Naive B cell (primary cell): Measurements from ENCODE around the gene RBM39. TPM values are rescaled to one million over a fixed set of nuclear protein-coding genes. Genes with fewer than 3 reads are reported as not detected.
"Not testable (repeated sequence)": the region's sequence is repeated elsewhere in the genome, so short reads cannot be mapped to it uniquely, and the experiment has no call there.

Experiments
- ATAC-seq, 2 donors: fragments of 150-1000 bp; cut with Tn5 transposase; 2 replicates each; pipeline ENCODE4 v1.10.0; 2021; ENCODE audit warnings: low read depth in 2 of 2, mild to moderate bottlenecking in 2 of 2, moderate library complexity in 2 of 2
- DNase-seq: peaks from one replicate; pipeline ENCODE4 v3.0.0; 2022
- H3K27ac Mint-ChIP-seq, 6 donors: one replicate each; pipeline ENCODE4 v1.8.0; 2020 to 2022; ENCODE audit warnings: mild to moderate bottlenecking in 6 of 6, mixed read lengths in 6 of 6, moderate library complexity in 5 of 6, inconsistent platforms in 2 of 6
- H3K27me3 Mint-ChIP-seq, 3 donors: one replicate each; pipeline ENCODE4 v1.8.0; 2021 to 2022; ENCODE audit warnings: mixed read lengths in 3 of 3, mild to moderate bottlenecking in 1 of 3
- H3K36me3 Mint-ChIP-seq, 2 donors: one replicate each; pipeline ENCODE4 v1.8.0; 2020 to 2022; ENCODE audit warnings: mixed read lengths in 2 of 2, inconsistent platforms in 1 of 2, mild to moderate bottlenecking in 1 of 2
- H3K4me1 Mint-ChIP-seq, 3 donors: one replicate each; pipeline ENCODE4 v1.8.0; 2020 to 2022; ENCODE audit warnings: mixed read lengths in 3 of 3, inconsistent platforms in 1 of 3, mild to moderate bottlenecking in 1 of 3, moderate library complexity in 1 of 3
- H3K4me3 Mint-ChIP-seq, 8 donors: one replicate each; pipeline ENCODE4 v1.8.0; 2020 to 2022; ENCODE audit warnings: mild to moderate bottlenecking in 8 of 8, mixed read lengths in 8 of 8, moderate library complexity in 8 of 8, inconsistent platforms in 2 of 8
- H3K9me3 Mint-ChIP-seq, 7 donors: one replicate each; pipeline ENCODE4 v1.8.0; 2020 to 2022; ENCODE audit warnings: mixed read lengths in 7 of 7, mild to moderate bottlenecking in 5 of 7, inconsistent platforms in 2 of 7, moderate library complexity in 1 of 7
- polyA plus RNA-seq, 6 donors: library from polyadenylated mRNA; unstranded; fragments of 300-500 nt; fragmentation: Illumina TruSeq; gene quantifications; one replicate each; pipeline ENCODE4 v1.2.3, GENCODE V29; 2021; ENCODE audit warnings: low read depth in 6 of 6

RBM39 gene
- polyA plus RNA-seq, 6 donors from 2014 or later = 85.4 to 213 (median 173) TPM

- Mint-ChIP-seq H3K9me3 (peaks cover 0 to 3% (median 0%) of the 10 kb centered on the region in 7 donors), H3K4me3 (peak overlapping the region; percentile 68 to 94 (median 87)), H3K36me3 (no peaks in the 10 kb centered on the region), H3K4me1 (peaks cover 44 to 66% (median 53%) of the 10 kb centered on the region in 3 donors), H3K27ac (peak overlapping the region; percentile 99 to 100 (median 100)), H3K27me3 (no peaks in the 10 kb centered on the region)
- ATAC-seq (no peak), DNase-seq (no peak)
These were observed 26.9 kb upstream of the RBM39 start for GRCh38 chr20:35768731-35769664.

GRCh38 chr20:35767683-35768481 is 25.8 kb upstream of the RBM39 start:
- Mint-ChIP-seq H3K4me3 (peak overlapping the region; percentile 68 to 94 (median 90)), H3K36me3 (no peaks in the 10 kb centered on the region), H3K4me1 (peaks cover 33 to 55% (median 41%) of the 10 kb centered on the region in 3 donors), H3K27ac (peak overlapping the region; percentile 99 to 100 (median 100)), H3K27me3 (no peaks in the 10 kb centered on the region), H3K9me3 (peaks cover 0 to 3% (median 0%) of the 10 kb centered on the region in 7 donors)
- peak; percentile 43 to 49 for ATAC-seq
- peak; percentile 80 for DNase-seq

GRCh38 chr20:35766843-35767242 is 24.8 kb upstream of the RBM39 start:
- Mint-ChIP-seq H3K36me3 (no peaks in the 10 kb centered on the region), H3K9me3 (peaks cover 0 to 3% (median 0%) of the 10 kb centered on the region in 7 donors), H3K4me3 (peak overlapping the region in 1 of 8 donors; percentile 50), H3K27me3 (no peaks in the 10 kb centered on the region), H3K4me1 (peaks cover 30 to 50% (median 37%) of the 10 kb centered on the region in 3 donors), H3K27ac (peak overlapping the region; percentile 90 to 100 (median 99))
- DNase-seq (no peak), ATAC-seq (no peak)

GRCh38 chr20:35764936-35765335 is 22.9 kb upstream of the RBM39 start:
- H3K4me3 Mint-ChIP-seq = peak overlapping the region in 1 of 8 donors; percentile 42
- H3K27me3 Mint-ChIP-seq, H3K27ac Mint-ChIP-seq, ATAC-seq, DNase-seq, H3K36me3 Mint-ChIP-seq, H3K9me3 Mint-ChIP-seq: not testable (repeated sequence)
- peaks cover 22 to 39% (median 29%) of the 10 kb centered on the region in 3 donors for H3K4me1 Mint-ChIP-seq

GRCh38 chr20:35762461-35762860 is 20.4 kb upstream of the RBM39 start:
- peak overlapping the region in 3 of 6 donors; percentile 52 to 76 (median 63) for H3K27ac Mint-ChIP-seq

GRCh38 chr20:35761548-35761947 is 19.5 kb upstream of the RBM39 start:
- H3K9me3 Mint-ChIP-seq, DNase-seq, H3K4me3 Mint-ChIP-seq, ATAC-seq, H3K27me3 Mint-ChIP-seq, H3K36me3 Mint-ChIP-seq: not testable (repeated sequence)
- Mint-ChIP-seq H3K27ac (peak overlapping the region in 1 of 6 donors; percentile 28), H3K4me1 (peaks cover 4 to 14% (median 13%) of the 10 kb centered on the region in 3 donors)

More at GRCh38 chr20:35762461-35762860, 20.4 kb upstream of the RBM39 start:
- Mint-ChIP-seq H3K4me1 (peaks cover 4 to 19% (median 9%) of the 10 kb centered on the region in 3 donors), H3K9me3 (no peaks in the 10 kb centered on the region), H3K36me3 (no peaks in the 10 kb centered on the region), H3K27me3 (no peaks in the 10 kb centered on the region), H3K4me3 (no peak overlapping the region)
- ATAC-seq = no peak
- DNase-seq = no peak

- DNase-seq = no peak
- ATAC-seq = peak; percentile 32 to 58
- Mint-ChIP-seq H3K9me3 (no peaks in the 10 kb centered on the region), H3K4me1 (peaks cover 0 to 6% (median 5%) of the 10 kb centered on the region in 3 donors), H3K27me3 (no peaks in the 10 kb centered on the region), H3K36me3 (no peaks in the 10 kb centered on the region), H3K4me3 (no peak overlapping the region), H3K27ac (peak overlapping the region in 2 of 6 donors; percentile 1 to 8)
These were observed 15.1 kb upstream of the RBM39 start for GRCh38 chr20:35757098-35757705.

- Mint-ChIP-seq H3K4me1 (peaks cover 0 to 6% (median 5%) of the 10 kb centered on the region in 3 donors), H3K4me3 (no peak overlapping the region), H3K36me3 (no peaks in the 10 kb centered on the region), H3K9me3 (no peaks in the 10 kb centered on the region), H3K27me3 (no peaks in the 10 kb centered on the region), H3K27ac (peak overlapping the region in 1 of 6 donors; percentile 54)
- DNase-seq (no peak), ATAC-seq (no peak)
These were observed 14.3 kb upstream of the RBM39 start for GRCh38 chr20:35756404-35756803.

- DNase-seq = no peak
- Mint-ChIP-seq H3K9me3 (no peaks in the 10 kb centered on the region), H3K27me3 (no peaks in the 10 kb centered on the region), H3K4me3 (no peak overlapping the region), H3K4me1 (no peaks in the 10 kb centered on the region), H3K27ac (peak overlapping the region in 1 of 6 donors; percentile 64), H3K36me3 (no peaks in the 10 kb centered on the region)
- no peak for ATAC-seq
These were observed 8.6 kb upstream of the RBM39 start for GRCh38 chr20:35750611-35751010.

GRCh38 chr20:35744492-35744841 is 2.4 kb upstream of the RBM39 start:
- not testable (repeated sequence) for H3K9me3 Mint-ChIP-seq, H3K27me3 Mint-ChIP-seq, DNase-seq, ATAC-seq
- Mint-ChIP-seq H3K4me1 (peaks cover 29 to 35% (median 30%) of the 10 kb centered on the region in 3 donors), H3K4me3 (peak overlapping the region in 6 of 8 donors; percentile 5 to 100 (median 98)), H3K27ac (peak overlapping the region; percentile 97 to 100 (median 99)), H3K36me3 (peaks cover 16 to 17% of the 10 kb centered on the region in 2 donors)

GRCh38 chr20:35743693-35744491 is 1.8 kb upstream of the RBM39 start:
- Mint-ChIP-seq H3K9me3 (peaks cover 0 to 2% (median 0%) of the 10 kb centered on the region in 7 donors), H3K27me3 (no peaks in the 10 kb centered on the region), H3K4me3 (peak overlapping the region; percentile 90 to 100 (median 98)), H3K4me1 (peaks cover 33 to 38% (median 33%) of the 10 kb centered on the region in 3 donors), H3K27ac (peak overlapping the region; percentile 97 to 100 (median 99)), H3K36me3 (peaks cover 19 to 21% of the 10 kb centered on the region in 2 donors)
- ATAC-seq (no peak), DNase-seq (no peak)
